Effector memory CD4-positive, alpha-beta T cell (primary cell): ENCODE measurements around the gene FOXN3.

Experiments used
- DNase-seq, 3 donors: peaks; one replicate each; pipeline ENCODE4 v3.0.0-alpha.2; 2020
- H3K27ac ChIP-seq: 2 replicates; pipeline ENCODE4 v1.7.0; 2013; ENCODE audit warnings: mild to moderate bottlenecking, low read length, moderate library complexity; ENCODE audit not compliant: insufficient read depth, poor library complexity, severe bottlenecking
- H3K27me3 ChIP-seq: replicated peaks from 2 replicates; pipeline ENCODE4 v1.7.0; 2013; ENCODE audit warnings: mild to moderate bottlenecking, low read length; ENCODE audit not compliant: insufficient read depth, control insufficient read depth, poor library complexity, severe bottlenecking
- H3K36me3 ChIP-seq: 2 replicates; pipeline ENCODE4 v1.7.0; 2013; ENCODE audit warnings: mild to moderate bottlenecking, low read length, moderate library complexity; ENCODE audit not compliant: control insufficient read depth, insufficient read depth
- H3K4me1 ChIP-seq: 2 replicates; pipeline ENCODE4 v1.7.0; 2013; ENCODE audit warnings: low read length, mild to moderate bottlenecking; ENCODE audit not compliant: control insufficient read depth, insufficient read depth, poor library complexity, severe bottlenecking
- H3K4me3 ChIP-seq: 2 replicates; pipeline ENCODE4 v1.7.0; 2013; ENCODE audit warnings: low read length, low read depth, mild to moderate bottlenecking; ENCODE audit not compliant: insufficient read depth, poor library complexity, severe bottlenecking
- H3K9me3 ChIP-seq: 2 replicates; pipeline ENCODE4 v1.7.0; 2013; ENCODE audit warnings: mild to moderate bottlenecking, low read length, moderate library complexity; ENCODE audit not compliant: control insufficient read depth

FOXN3 gene

GRCh38 chr14:89399594-89400068, 17.4 kb downstream of the FOXN3 start:
- Histone ChIP-seq H3K27ac (no peak overlapping the region), H3K4me1 (no peaks in the 10 kb centered on the region), H3K9me3 (no peaks in the 10 kb centered on the region), H3K36me3 (peaks cover 4% of the 10 kb centered on the region), H3K4me3 (no peak overlapping the region), H3K27me3 (no peaks in the 10 kb centered on the region)
- no peak for DNase-seq

GRCh38 chr14:89399157-89399556, 17.9 kb downstream of the FOXN3 start:
- Histone ChIP-seq H3K4me1 (no peaks in the 10 kb centered on the region), H3K27me3 (no peaks in the 10 kb centered on the region), H3K4me3 (no peak overlapping the region), H3K36me3 (peaks cover 4% of the 10 kb centered on the region), H3K27ac (no peak overlapping the region), H3K9me3 (no peaks in the 10 kb centered on the region)
- DNase-seq = no peak

GRCh38 chr14:89397569-89398230, 19.3 kb downstream of the FOXN3 start:
- H3K27ac ChIP-seq = no peak overlapping the region
- peaks cover 4% of the 10 kb centered on the region for H3K36me3 ChIP-seq
- no peak for DNase-seq
- H3K4me1 ChIP-seq = no peaks in the 10 kb centered on the region
- H3K27me3 ChIP-seq = no peaks in the 10 kb centered on the region
- no peaks in the 10 kb centered on the region for H3K9me3 ChIP-seq
- no peak overlapping the region for H3K4me3 ChIP-seq

GRCh38 chr14:89394972-89395371, 22.1 kb downstream of the FOXN3 start:
- Histone ChIP-seq H3K36me3 (peaks cover 3% of the 10 kb centered on the region), H3K9me3 (no peaks in the 10 kb centered on the region), H3K27ac (no peak overlapping the region), H3K4me3 (no peak overlapping the region), H3K27me3 (no peaks in the 10 kb centered on the region), H3K4me1 (no peaks in the 10 kb centered on the region)
- no peak for DNase-seq

GRCh38 chr14:89393222-89393745, 23.7 kb downstream of the FOXN3 start:
- no peak for DNase-seq
- Histone ChIP-seq H3K9me3 (no peaks in the 10 kb centered on the region), H3K4me3 (no peak overlapping the region), H3K27ac (no peak overlapping the region), H3K27me3 (no peaks in the 10 kb centered on the region), H3K4me1 (no peaks in the 10 kb centered on the region), H3K36me3 (peaks cover 3% of the 10 kb centered on the region)

GRCh38 chr14:89392181-89392580, 24.9 kb downstream of the FOXN3 start:
- Histone ChIP-seq H3K4me3 (no peak overlapping the region), H3K4me1 (no peaks in the 10 kb centered on the region), H3K36me3 (peaks cover 3% of the 10 kb centered on the region), H3K27me3 (no peaks in the 10 kb centered on the region), H3K27ac (no peak overlapping the region), H3K9me3 (no peaks in the 10 kb centered on the region)
- no peak for DNase-seq

- H3K9me3 ChIP-seq = no peaks in the 10 kb centered on the region
- no peak for DNase-seq
- H3K4me1 ChIP-seq = no peaks in the 10 kb centered on the region
- H3K27me3 ChIP-seq = no peaks in the 10 kb centered on the region
- H3K4me3 ChIP-seq = no peak overlapping the region
- H3K27ac ChIP-seq = no peak overlapping the region
- H3K36me3 ChIP-seq = peaks cover 3% of the 10 kb centered on the region
Observed at GRCh38 chr14:89391556-89391955, 25.5 kb downstream of the FOXN3 start.

GRCh38 chr14:89391123-89391522, 25.9 kb downstream of the FOXN3 start:
- Histone ChIP-seq H3K27ac (no peak overlapping the region), H3K4me1 (no peaks in the 10 kb centered on the region)
- no peak for DNase-seq

GRCh38 chr14:89388853-89389252, 28.2 kb downstream of the FOXN3 start:
- Histone ChIP-seq H3K4me1 (no peaks in the 10 kb centered on the region), H3K27me3 (no peaks in the 10 kb centered on the region), H3K4me3 (no peak overlapping the region), H3K9me3 (no peaks in the 10 kb centered on the region), H3K27ac (no peak overlapping the region), H3K36me3 (peaks cover 3% of the 10 kb centered on the region)
- no peak for DNase-seq

More at GRCh38 chr14:89391123-89391522, 25.9 kb downstream of the FOXN3 start:
- Histone ChIP-seq H3K27me3 (no peaks in the 10 kb centered on the region), H3K4me3 (no peak overlapping the region), H3K36me3 (peaks cover 3% of the 10 kb centered on the region), H3K9me3 (no peaks in the 10 kb centered on the region)

GRCh38 chr14:89387922-89388685, 28.9 kb downstream of the FOXN3 start:
- no peaks in the 10 kb centered on the region for H3K9me3 ChIP-seq
- no peak for DNase-seq

More at GRCh38 chr14:89387922-89388685, 28.9 kb downstream of the FOXN3 start:
- H3K36me3 ChIP-seq = peaks cover 3% of the 10 kb centered on the region
- no peak overlapping the region for H3K4me3 ChIP-seq
- H3K27me3 ChIP-seq = no peaks in the 10 kb centered on the region
- no peak overlapping the region for H3K27ac ChIP-seq
- H3K4me1 ChIP-seq = no peaks in the 10 kb centered on the region
